Astrocyte (in vitro differentiated cells and primary cell): ENCODE measurements around the gene FOXP2. TPM values are rescaled to one million over a fixed set of nuclear protein-coding genes. Genes with fewer than 3 reads are reported as not detected.

Experiments
- DNase-seq: peaks from one replicate; pipeline ENCODE4 v3.0.0-alpha.2; 2010; ENCODE audit warnings: low read depth
- FAIRE-seq: peaks from 2 replicates; lab custom pipeline; 2011; peaks lifted over from hg19 to GRCh38; lab: Jason Lieb, UNC
- H2AFZ ChIP-seq: 2 replicates; pipeline ENCODE4 v1.6.0; 2012; ENCODE audit warnings: low read depth, low read length, inconsistent platforms
- H3K27ac ChIP-seq: 2 replicates; pipeline ENCODE4 v1.5.1; 2011; ENCODE audit warnings: low read depth, low read length, inconsistent platforms
- H3K27me3 ChIP-seq: 2 replicates; pipeline ENCODE4 v1.6.0; 2011; ENCODE audit warnings: low read length, inconsistent platforms; ENCODE audit not compliant: insufficient read depth
- H3K36me3 ChIP-seq: 2 replicates; pipeline ENCODE4 v1.5.1; 2011; ENCODE audit warnings: low read length, inconsistent platforms; ENCODE audit not compliant: insufficient read depth
- H3K4me1 ChIP-seq: 2 replicates; pipeline ENCODE4 v1.5.1; 2011; ENCODE audit warnings: low read length, inconsistent platforms; ENCODE audit not compliant: insufficient read depth
- H3K4me2 ChIP-seq: 2 replicates; pipeline ENCODE4 v1.6.0; 2012; ENCODE audit warnings: low read length, inconsistent platforms
- H3K4me3 ChIP-seq: 2 replicates; pipeline ENCODE4 v1.5.1; 2011; ENCODE audit warnings: low read depth, mild to moderate bottlenecking, low read length, inconsistent platforms; ENCODE audit not compliant: insufficient read depth
- H3K79me2 ChIP-seq: 2 replicates; pipeline ENCODE4 v1.6.0; 2012; ENCODE audit warnings: mild to moderate bottlenecking, low read length, inconsistent platforms; ENCODE audit not compliant: insufficient read depth
- H3K9ac ChIP-seq: 2 replicates; pipeline ENCODE4 v1.6.0; 2012; ENCODE audit warnings: mild to moderate bottlenecking, low read length, inconsistent platforms
- H3K9me3 ChIP-seq: 2 replicates; pipeline ENCODE4 v1.5.1; 2012; ENCODE audit warnings: low read depth, mild to moderate bottlenecking, low read length, inconsistent platforms; ENCODE audit not compliant: insufficient read depth
- H4K20me1 ChIP-seq: 2 replicates; pipeline ENCODE4 v1.6.0; 2012; ENCODE audit warnings: low read length, inconsistent platforms; ENCODE audit not compliant: insufficient read depth
- H3K27ac Mint-ChIP-seq: one replicate; pipeline ENCODE4 v1.8.0; 2021; ENCODE audit warnings: mild to moderate bottlenecking, mixed read lengths; ENCODE audit not compliant: unreplicated experiment
- H3K27me3 Mint-ChIP-seq: one replicate; pipeline ENCODE4 v1.8.0; 2021; ENCODE audit warnings: low read depth, mixed read lengths; ENCODE audit not compliant: unreplicated experiment
- H3K36me3 Mint-ChIP-seq: one replicate; pipeline ENCODE4 v1.8.0; 2021; ENCODE audit warnings: low read depth, mixed read lengths; ENCODE audit not compliant: unreplicated experiment
- H3K4me1 Mint-ChIP-seq: one replicate; pipeline ENCODE4 v1.8.0; 2021; ENCODE audit warnings: low read depth, mixed read lengths; ENCODE audit not compliant: unreplicated experiment
- H3K4me3 Mint-ChIP-seq: one replicate; pipeline ENCODE4 v1.8.0; 2021; ENCODE audit warnings: mild to moderate bottlenecking, moderate library complexity, mixed read lengths; ENCODE audit not compliant: unreplicated experiment
- H3K9me3 Mint-ChIP-seq: one replicate; pipeline ENCODE4 v1.8.0; 2021; ENCODE audit warnings: mild to moderate bottlenecking, mixed read lengths; ENCODE audit not compliant: unreplicated experiment
- CTCF ChIP-seq: IDR thresholded peaks from 2 replicates; pipeline ENCODE4 v1.5.1; 2011; ENCODE audit warnings: low read depth, mild to moderate bottlenecking, inconsistent platforms, low read length, moderate library complexity; ENCODE audit not compliant: insufficient read depth
- EZH2 ChIP-seq: IDR thresholded peaks from 2 replicates; pipeline ENCODE4 v1.6.1; 2012; ENCODE audit warnings: mild to moderate bottlenecking, low read length, inconsistent platforms; ENCODE audit not compliant: insufficient read depth
- total RNA-seq: library from RNA; stranded (reverse); gene quantifications from 2 replicates; pipeline ENCODE4 v1.2.1, GENCODE V29; 2021

FOXP2 gene
- total RNA-seq, 1 donor from 2014 or later = 3.4 TPM

GRCh38 chr7:114662002-114662677 lies 247.5 kb downstream of the FOXP2 start:
- Histone ChIP-seq H3K36me3 (no peaks in the 10 kb centered on the region), H4K20me1 (no peaks in the 10 kb centered on the region), H3K9me3 (no peaks in the 10 kb centered on the region), H3K4me3 (no peak overlapping the region), H3K4me2 (no peak overlapping the region), H3K9ac (no peak overlapping the region), H3K27me3 (no peaks in the 10 kb centered on the region), H2AFZ (no peak overlapping the region), H3K27ac (no peak overlapping the region), H3K79me2 (no peaks in the 10 kb centered on the region), H3K4me1 (no peaks in the 10 kb centered on the region)
- FAIRE-seq (no peak), DNase-seq (no peak)
- Mint-ChIP-seq H3K4me3 (no peak overlapping the region), H3K27me3 (no peaks in the 10 kb centered on the region), H3K27ac (no peak overlapping the region), H3K36me3 (no peaks in the 10 kb centered on the region), H3K4me1 (peaks cover 15% of the 10 kb centered on the region), H3K9me3 (no peaks in the 10 kb centered on the region)
- TF ChIP-seq CTCF (no peak), EZH2 (no peak)

- FAIRE-seq = no peak
- no peaks in the 10 kb centered on the region for H3K36me3 Mint-ChIP-seq
- H3K9me3 Mint-ChIP-seq = no peaks in the 10 kb centered on the region
Measured at GRCh38 chr7:114663502-114663901, 248.9 kb downstream of the FOXP2 start.

More at GRCh38 chr7:114663502-114663901, 248.9 kb downstream of the FOXP2 start:
- no peaks in the 10 kb centered on the region for H3K27me3 ChIP-seq
- no peak overlapping the region for H3K27ac ChIP-seq
- no peaks in the 10 kb centered on the region for H3K27me3 Mint-ChIP-seq
- H3K4me1 Mint-ChIP-seq = peaks cover 15% of the 10 kb centered on the region
- H3K4me2 ChIP-seq = no peak overlapping the region
- TF ChIP-seq EZH2 (no peak), CTCF (peak; percentile 13)
- no peak overlapping the region for H3K9ac ChIP-seq
- H2AFZ ChIP-seq = no peak overlapping the region
- H3K27ac Mint-ChIP-seq = no peak overlapping the region
- H3K79me2 ChIP-seq = no peaks in the 10 kb centered on the region
- no peaks in the 10 kb centered on the region for H4K20me1 ChIP-seq
- no peak overlapping the region for H3K4me3 ChIP-seq
- no peaks in the 10 kb centered on the region for H3K4me1 ChIP-seq
- H3K4me3 Mint-ChIP-seq = no peak overlapping the region
- no peaks in the 10 kb centered on the region for H3K9me3 ChIP-seq
- DNase-seq = peak; percentile 3
- no peaks in the 10 kb centered on the region for H3K36me3 ChIP-seq
